Measurements from ENCODE around the gene INTS1. TPM values are rescaled to one million over a fixed set of nuclear protein-coding genes. Genes with fewer than 3 reads are reported as not detected.

INTS1 gene
- total RNA-seq, 4 donors from 2014 or later: 29.8 to 65.5 (median 41.4) TPM

GRCh38 chr7:1530946-1531262, 26.7 kb upstream of the INTS1 start:
- no peak for ATAC-seq
- Histone ChIP-seq H3K27me3 (peaks cover 18% of the 10 kb centered on the region), H3K4me3 (peak overlapping the region; percentile 48 to 87), H3K36me3 (peaks cover 0 to 8% of the 10 kb centered on the region in 2 donors), H3K9me3 (no peaks in the 10 kb centered on the region), H3K4me1 (peaks cover 0 to 52% (median 26%) of the 10 kb centered on the region in 3 donors), H3K27ac (peak overlapping the region; percentile 80 to 100 (median 98))
- no CpG with 5 or more reads among the region's 45 CpGs for WGBS, 2 donors (ENCODE audit: low coverage in 1 of 2)
- TF ChIP-seq EP300 (IDR thresholded peaks at IDR 0.05) (no peak), POLR2AphosphoS5 (IDR thresholded peaks at IDR 0.05) (no peak), CTCF (IDR thresholded peaks at IDR 0.05) (no peak), POLR2A (IDR thresholded peaks at IDR 0.05) (no peak)

GRCh38 chr7:1529383-1530116, 25.4 kb upstream of the INTS1 start:
- H3K4me3 ChIP-seq: no peak overlapping the region
- 82% methylated on average over 2 of the region's 21 CpGs; no CpG with 5 or more reads in 1 of the 2 donors for WGBS, 2 donors (ENCODE audit: low coverage in 1 of 2)
- ATAC-seq: no peak

GRCh38 chr7:1526271-1526754, 22.1 kb upstream of the INTS1 start:
- H3K9me3 ChIP-seq: no peaks in the 10 kb centered on the region
- TF ChIP-seq CTCF (IDR thresholded peaks at IDR 0.05): no peak
- TF ChIP-seq EP300 (IDR thresholded peaks at IDR 0.05): no peak
- TF ChIP-seq POLR2AphosphoS5 (IDR thresholded peaks at IDR 0.05): no peak
- TF ChIP-seq POLR2A (IDR thresholded peaks at IDR 0.05): no peak
- no peak overlapping the region for H3K27ac ChIP-seq
- no peak for ATAC-seq
- peaks cover 0 to 10% (median 0%) of the 10 kb centered on the region in 3 donors for H3K4me1 ChIP-seq
- H3K4me3 ChIP-seq: no peak overlapping the region
- WGBS, 2 donors (ENCODE audit: low coverage in 1 of 2): 48 to 86% methylated on average over 1 to 5 of the region's 6 CpGs
- H3K27me3 ChIP-seq: peaks cover 34% of the 10 kb centered on the region
- no peaks in the 10 kb centered on the region for H3K36me3 ChIP-seq

More at GRCh38 chr7:1529383-1530116, 25.4 kb upstream of the INTS1 start:
- Histone ChIP-seq H3K9me3 (no peaks in the 10 kb centered on the region), H3K4me1 (peaks cover 0 to 40% (median 20%) of the 10 kb centered on the region in 3 donors), H3K27me3 (peaks cover 18% of the 10 kb centered on the region), H3K27ac (no peak overlapping the region), H3K36me3 (no peaks in the 10 kb centered on the region)
- no peak for TF ChIP-seq POLR2AphosphoS5 (IDR thresholded peaks at IDR 0.05)
- no peak for TF ChIP-seq CTCF (IDR thresholded peaks at IDR 0.05)
- no peak for TF ChIP-seq POLR2A (IDR thresholded peaks at IDR 0.05)
- TF ChIP-seq EP300 (IDR thresholded peaks at IDR 0.05): no peak

- TF ChIP-seq EP300 (IDR thresholded peaks at IDR 0.05) (no peak), POLR2A (IDR thresholded peaks at IDR 0.05) (no peak), POLR2AphosphoS5 (IDR thresholded peaks at IDR 0.05) (no peak), CTCF (IDR thresholded peaks at IDR 0.05) (no peak)
- peaks cover 0 to 9% (median 0%) of the 10 kb centered on the region in 3 donors for H3K4me1 ChIP-seq
- H3K9me3 ChIP-seq: no peaks in the 10 kb centered on the region
- H3K4me3 ChIP-seq: no peak overlapping the region
- H3K27ac ChIP-seq: no peak overlapping the region
- H3K27me3 ChIP-seq: peaks cover 34% of the 10 kb centered on the region
- WGBS, 2 donors (ENCODE audit: low coverage in 1 of 2): 82 to 100% methylated on average over 4 to 5 of the region's 6 CpGs
- no peak for ATAC-seq
- no peaks in the 10 kb centered on the region for H3K36me3 ChIP-seq
Measured at GRCh38 chr7:1525409-1525808, 21.2 kb upstream of the INTS1 start.

GRCh38 chr7:1523844-1524243, 19.7 kb upstream of the INTS1 start:
- Histone ChIP-seq H3K4me3 (no peak overlapping the region), H3K27ac (no peak overlapping the region), H3K9me3 (peaks cover 0 to 11% (median 0%) of the 10 kb centered on the region in 3 donors), H3K36me3 (no peaks in the 10 kb centered on the region), H3K4me1 (no peaks in the 10 kb centered on the region), H3K27me3 (peaks cover 27% of the 10 kb centered on the region)
- 67% methylated on average over 6 of the region's 17 CpGs; no CpG with 5 or more reads in 1 of the 2 donors for WGBS, 2 donors (ENCODE audit: low coverage in 1 of 2)
- ATAC-seq: no peak
- no peak for TF ChIP-seq CTCF (IDR thresholded peaks at IDR 0.05)
- no peak for TF ChIP-seq POLR2A (IDR thresholded peaks at IDR 0.05)
- TF ChIP-seq EP300 (IDR thresholded peaks at IDR 0.05): no peak
- no peak for TF ChIP-seq POLR2AphosphoS5 (IDR thresholded peaks at IDR 0.05)
